Esophagus (tissue), 2 donors: ENCODE results near the gene CEP131. TPM values are rescaled to one million over a fixed set of nuclear protein-coding genes. Genes with fewer than 3 reads are reported as not detected.

ENCODE experiments used
- H3K27ac ChIP-seq, 2 donors: one replicate each; pipeline ENCODE4 v1.5.1; 2013; ENCODE audit warnings: low read depth in 2 of 2, mild to moderate bottlenecking in 2 of 2, inconsistent platforms in 1 of 2, low read length in 1 of 2, moderate library complexity in 1 of 2
- H3K27me3 ChIP-seq, 2 donors: one replicate each; pipeline ENCODE4 v1.6.1; 2013; ENCODE audit warnings: low read length in 2 of 2, control low read depth in 1 of 2, mild to moderate bottlenecking in 1 of 2; ENCODE audit not compliant: insufficient read depth in 2 of 2, control insufficient read depth in 1 of 2
- H3K36me3 ChIP-seq, 2 donors: one replicate each; pipeline ENCODE4 v1.6.1; 2013; ENCODE audit warnings: low read length in 1 of 2; ENCODE audit not compliant: control insufficient read depth in 2 of 2, insufficient read depth in 2 of 2
- H3K4me1 ChIP-seq, 2 donors: one replicate each; pipeline ENCODE4 v1.6.1; 2013; ENCODE audit warnings: low read length in 1 of 2; ENCODE audit not compliant: control insufficient read depth in 2 of 2, insufficient read depth in 2 of 2
- H3K4me3 ChIP-seq, 2 donors: one replicate each; pipeline ENCODE4 v1.5.1; 2013; ENCODE audit warnings: low read length in 2 of 2, mild to moderate bottlenecking in 2 of 2, low read depth in 1 of 2, moderate library complexity in 1 of 2
- H3K9me3 ChIP-seq, 2 donors: one replicate each; pipeline ENCODE4 v1.6.1; 2013; ENCODE audit warnings: mild to moderate bottlenecking in 2 of 2, low read depth in 1 of 2, low read length in 1 of 2, moderate library complexity in 1 of 2; ENCODE audit not compliant: control insufficient read depth in 2 of 2, insufficient read depth in 1 of 2
- WGBS, 2 donors: extraction: QIAGEN DNeasy Blood & Tissue Kit; methylation state at CpG; one replicate each; pipeline ENCODE4 v1.1.7; 2013; 5-methylcytosine and 5-hydroxymethylcytosine counted together
- polyA plus RNA-seq, 2 donors: library from polyadenylated mRNA; stranded (reverse); fragments of 200-250 nt; gene quantifications; one replicate each; pipeline ENCODE4 v1.2.3, GENCODE V29; 2013
- donor health status: healthy with polysubstance abuse.
- donor health status: Bipolar disorder and iron deficiency.

The CEP131 gene
- 1 to 10 TPM; 5.2 to 8.7 TPM for polyA plus RNA-seq

DNA sequence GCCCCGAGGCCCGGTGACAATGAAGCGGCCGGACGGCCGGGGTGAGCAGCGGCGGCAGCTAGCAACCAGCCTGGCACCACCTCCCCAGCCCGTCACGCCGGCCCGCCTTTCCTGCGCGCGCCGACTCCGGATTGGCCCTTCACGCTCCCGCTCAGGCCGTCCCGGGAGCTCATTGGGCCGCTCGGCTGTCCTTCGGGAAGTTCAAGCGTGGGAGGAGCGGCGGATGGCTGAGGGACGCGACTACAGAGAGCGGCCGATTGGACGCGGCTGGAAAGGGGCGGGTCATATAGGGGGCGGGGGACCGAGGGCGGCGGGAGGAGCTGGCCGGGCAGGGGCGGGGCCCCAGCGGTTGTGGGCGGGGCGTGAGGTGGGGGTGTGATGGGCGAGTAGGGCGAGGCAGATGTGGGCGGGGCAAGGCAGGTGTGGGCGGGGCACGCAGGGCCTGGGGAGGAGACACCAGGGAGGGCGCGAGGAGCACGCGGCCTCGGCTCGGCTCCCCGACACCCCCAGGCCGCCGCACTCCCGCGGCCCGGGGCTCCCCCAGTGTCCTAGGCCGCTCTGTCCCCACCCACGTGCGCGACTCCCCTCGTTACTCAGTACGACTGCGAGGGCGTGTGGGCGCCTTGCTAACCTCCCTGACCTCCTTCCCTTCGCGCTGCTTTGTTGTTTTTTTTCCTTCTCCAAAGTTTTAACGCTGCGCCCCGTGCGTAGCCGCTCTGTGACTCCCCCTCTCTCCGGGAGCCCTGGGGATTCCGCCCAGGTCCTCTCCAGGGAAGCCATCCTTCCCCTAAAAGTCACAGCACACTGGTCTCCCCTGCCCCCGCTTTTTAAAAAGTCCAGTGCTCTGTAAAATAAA lies at the start of gene CEP131:
Gene CEP131 (minus strand): TSS at position 60 of the 856 bp plus-strand sequence. CDS start 2,909 bp downstream, outside the sequence.
- peak within 1 kb of the TSS in 1 of 2 donors; percentile 65 for H3K27ac ChIP-seq
- H3K9me3 ChIP-seq = no peaks in the 10 kb centered on the region
- H3K27me3 ChIP-seq = no peaks in the 10 kb centered on the region
- peaks cover 6 to 20% of the 10 kb centered on the region in 2 donors for H3K4me1 ChIP-seq
- 1% methylated on average over 49 to 79 of the region's 79 CpGs for WGBS, 2 donors
- peak within 1 kb of the TSS; percentile 71 to 72 for H3K4me3 ChIP-seq
- H3K36me3 ChIP-seq = peaks cover 0 to 2% of the 10 kb centered on the region in 2 donors

DNA sequence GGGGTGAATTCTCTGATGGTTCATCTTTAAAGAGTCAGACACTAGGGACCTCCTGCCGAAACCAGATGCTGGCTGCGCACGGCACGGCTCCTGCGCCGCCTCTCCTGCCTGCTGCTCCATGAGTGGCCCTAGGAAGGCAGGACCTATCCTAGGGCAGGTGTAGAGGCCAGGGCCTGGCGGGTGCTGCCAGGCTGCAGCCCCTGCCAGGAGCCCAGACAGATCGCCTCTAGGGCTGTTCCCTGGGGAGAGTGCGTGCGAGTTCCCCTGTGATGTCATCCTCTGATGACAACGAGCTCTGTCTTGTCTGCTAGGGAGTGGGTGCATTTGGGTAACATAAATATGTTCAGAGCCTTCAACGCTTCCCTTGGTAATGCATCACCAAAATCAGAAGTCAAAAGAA lies 48.5 kb upstream of the CEP131 start:
- H3K27me3 ChIP-seq = no peaks in the 10 kb centered on the region
- H3K27ac ChIP-seq = no peak overlapping the region
- no peaks in the 10 kb centered on the region for H3K9me3 ChIP-seq
- H3K4me1 ChIP-seq = no peaks in the 10 kb centered on the region
- 85 to 88% methylated on average over 12 of the region's 12 CpGs for WGBS, 2 donors
- no peak overlapping the region for H3K4me3 ChIP-seq
- H3K36me3 ChIP-seq = peaks cover 25 to 43% of the 10 kb centered on the region in 2 donors

DNA sequence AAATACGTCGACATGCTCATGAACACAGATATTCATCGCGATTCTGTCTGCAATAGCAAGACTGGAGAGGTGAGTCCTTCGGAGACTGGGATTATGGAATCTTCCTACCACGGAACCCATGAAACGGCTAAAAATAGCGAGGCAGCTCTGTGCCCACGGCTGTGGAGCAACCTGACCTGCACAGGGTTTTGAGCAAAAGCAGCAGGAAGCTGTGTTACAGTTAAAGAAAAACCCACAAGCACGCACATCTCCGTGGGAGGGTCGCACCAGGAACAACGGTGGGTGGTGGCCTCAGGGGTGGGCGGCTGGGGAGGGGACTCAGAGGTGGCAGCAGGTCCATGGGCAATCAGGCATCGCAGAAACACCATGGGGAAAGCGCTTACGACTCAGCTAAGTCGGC lies 47.5 kb upstream of the CEP131 start:
- Histone ChIP-seq H3K4me3 (no peak overlapping the region), H3K27ac (no peak overlapping the region)
- 91 to 93% methylated on average over 18 of the region's 18 CpGs for WGBS, 2 donors

DNA sequence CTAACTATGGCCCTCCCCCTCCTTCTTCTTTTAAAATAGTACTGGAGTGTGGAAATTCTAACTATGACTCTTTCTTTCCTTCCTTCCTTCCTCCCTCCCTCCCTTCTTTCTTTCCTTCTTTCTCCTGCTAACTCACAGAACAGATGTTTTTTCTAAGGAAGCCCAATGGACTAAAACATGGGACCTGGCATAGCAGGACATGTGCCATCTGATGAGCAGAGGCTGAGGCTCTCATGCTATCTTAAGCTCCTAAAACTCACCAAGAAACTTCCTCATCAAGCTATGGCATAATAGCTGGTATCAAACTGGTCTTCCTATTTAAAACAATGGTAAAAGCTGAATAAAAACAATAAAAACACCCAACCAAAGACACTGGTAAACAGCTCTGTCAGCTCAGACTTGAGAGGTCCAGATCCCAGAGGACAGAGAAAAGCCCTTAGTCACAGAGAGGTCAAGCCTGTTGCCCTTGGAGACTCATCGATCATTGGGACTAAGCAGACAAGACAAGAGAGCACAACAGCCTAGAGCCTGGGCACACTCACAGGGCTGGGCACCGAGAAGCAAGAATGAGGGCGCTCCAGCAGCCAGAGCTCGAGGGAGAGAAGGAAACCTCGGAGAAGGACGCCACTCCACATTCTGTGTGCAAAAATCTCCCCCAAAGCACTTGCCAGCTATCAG lies 44.8 kb upstream of the CEP131 start:
- WGBS, 2 donors = 87 to 88% methylated on average over 6 of the region's 6 CpGs
- Histone ChIP-seq H3K9me3 (no peaks in the 10 kb centered on the region), H3K4me3 (no peak overlapping the region), H3K4me1 (no peaks in the 10 kb centered on the region), H3K36me3 (peaks cover 17 to 46% of the 10 kb centered on the region in 2 donors), H3K27ac (no peak overlapping the region), H3K27me3 (no peaks in the 10 kb centered on the region)

More for the DNA sequence above, 47.5 kb upstream of the CEP131 start:
- Histone ChIP-seq H3K27me3 (no peaks in the 10 kb centered on the region), H3K4me1 (no peaks in the 10 kb centered on the region), H3K36me3 (peaks cover 22 to 43% of the 10 kb centered on the region in 2 donors), H3K9me3 (no peaks in the 10 kb centered on the region)

DNA sequence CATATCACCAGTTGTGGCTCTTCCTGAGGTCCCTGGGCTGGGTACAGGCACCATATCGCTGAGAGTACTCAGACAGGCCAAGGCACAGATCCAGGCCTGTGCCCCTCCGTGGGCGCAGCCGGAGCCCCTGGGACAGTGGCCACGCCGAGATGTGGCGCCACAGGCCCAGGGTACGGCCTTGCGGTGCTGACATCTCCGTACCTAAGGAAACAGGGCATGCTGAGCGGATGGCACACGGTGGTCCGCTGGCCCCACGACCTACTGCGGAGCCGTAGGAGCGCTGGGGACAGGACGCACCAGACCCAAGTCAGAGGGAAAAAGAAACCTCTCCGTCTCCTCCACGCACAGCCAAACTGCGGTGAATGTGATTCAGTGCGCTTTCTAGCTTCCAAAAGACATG lies 42.8 kb upstream of the CEP131 start:
- H3K4me1 ChIP-seq = no peaks in the 10 kb centered on the region
- H3K27ac ChIP-seq = no peak overlapping the region
- no peaks in the 10 kb centered on the region for H3K9me3 ChIP-seq
- no peaks in the 10 kb centered on the region for H3K27me3 ChIP-seq
- H3K4me3 ChIP-seq = no peak overlapping the region
- WGBS, 2 donors = 94 to 97% methylated on average over 22 of the region's 22 CpGs
- H3K36me3 ChIP-seq = peaks cover 12 to 51% of the 10 kb centered on the region in 2 donors

DNA sequence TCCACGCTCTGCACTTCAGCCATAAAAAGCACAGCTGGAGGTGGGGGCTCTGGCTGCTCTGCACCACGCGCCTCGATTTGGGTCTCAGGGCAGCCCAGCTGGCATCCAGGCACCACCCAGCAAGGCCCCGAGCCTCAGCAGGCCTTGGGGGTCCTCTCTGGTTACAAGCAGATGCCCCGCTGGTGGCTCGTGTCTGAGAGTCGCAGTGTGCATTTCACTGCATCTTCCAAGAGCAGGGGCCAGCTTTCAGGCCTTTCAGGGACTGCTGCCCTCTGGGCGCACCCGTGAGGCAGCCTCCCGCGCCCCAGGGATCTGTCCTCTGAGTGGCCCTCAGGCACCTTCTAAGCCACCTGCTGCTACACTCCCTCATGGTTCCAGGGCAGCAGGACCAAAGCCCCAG lies 41.9 kb upstream of the CEP131 start:
- H3K36me3 ChIP-seq = peaks cover 10 to 54% of the 10 kb centered on the region in 2 donors
- H3K4me3 ChIP-seq = no peak overlapping the region
- H3K9me3 ChIP-seq = no peaks in the 10 kb centered on the region
- WGBS, 2 donors = 95 to 98% methylated on average over 12 of the region's 12 CpGs
- no peaks in the 10 kb centered on the region for H3K27me3 ChIP-seq
- H3K4me1 ChIP-seq = no peaks in the 10 kb centered on the region
- H3K27ac ChIP-seq = no peak overlapping the region

DNA sequence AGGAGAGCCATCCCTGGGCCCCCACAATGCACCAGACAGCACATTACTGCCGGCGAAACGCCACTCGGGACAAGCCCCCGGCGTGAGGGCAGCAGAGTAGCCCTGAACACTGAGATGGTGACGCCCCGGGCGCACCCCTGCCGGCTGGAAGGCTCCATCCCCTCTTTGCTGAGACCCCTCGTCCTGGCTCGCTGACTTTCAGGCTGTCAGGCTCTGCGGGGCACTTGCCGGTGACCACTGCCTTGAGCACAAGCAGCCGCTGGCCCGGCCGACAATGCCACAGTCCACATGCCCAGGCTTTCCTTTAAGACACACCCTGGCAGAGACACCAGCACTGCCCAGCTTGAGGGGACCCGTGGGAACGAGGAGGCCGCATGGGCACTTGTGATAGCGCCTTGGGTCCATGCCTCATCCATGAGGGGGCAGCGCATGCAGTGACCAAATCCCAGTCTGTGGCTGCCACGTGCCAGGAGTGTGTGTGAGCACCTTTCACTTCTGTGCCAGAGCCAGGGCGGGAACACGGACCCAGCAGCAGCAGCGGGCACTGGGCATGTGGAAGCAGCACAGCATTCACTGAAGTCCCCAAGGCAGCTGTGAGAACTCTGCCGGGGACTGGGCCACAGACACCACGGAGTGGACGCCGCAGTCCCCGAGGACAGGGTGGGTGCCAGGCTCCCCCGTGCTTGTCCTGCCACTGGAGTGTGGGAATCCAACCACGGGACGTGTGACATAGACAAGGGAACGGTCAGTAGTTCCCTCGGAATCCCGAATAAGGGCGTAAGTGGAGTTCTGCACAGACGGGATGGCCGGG lies 40.8 kb upstream of the CEP131 start:
- no peak overlapping the region for H3K4me3 ChIP-seq
- 93% methylated on average over 40 of the region's 40 CpGs for WGBS, 2 donors
- peaks cover 7 to 60% of the 10 kb centered on the region in 2 donors for H3K36me3 ChIP-seq
- H3K27me3 ChIP-seq = no peaks in the 10 kb centered on the region
- no peaks in the 10 kb centered on the region for H3K9me3 ChIP-seq
- no peaks in the 10 kb centered on the region for H3K4me1 ChIP-seq
- H3K27ac ChIP-seq = no peak overlapping the region

DNA sequence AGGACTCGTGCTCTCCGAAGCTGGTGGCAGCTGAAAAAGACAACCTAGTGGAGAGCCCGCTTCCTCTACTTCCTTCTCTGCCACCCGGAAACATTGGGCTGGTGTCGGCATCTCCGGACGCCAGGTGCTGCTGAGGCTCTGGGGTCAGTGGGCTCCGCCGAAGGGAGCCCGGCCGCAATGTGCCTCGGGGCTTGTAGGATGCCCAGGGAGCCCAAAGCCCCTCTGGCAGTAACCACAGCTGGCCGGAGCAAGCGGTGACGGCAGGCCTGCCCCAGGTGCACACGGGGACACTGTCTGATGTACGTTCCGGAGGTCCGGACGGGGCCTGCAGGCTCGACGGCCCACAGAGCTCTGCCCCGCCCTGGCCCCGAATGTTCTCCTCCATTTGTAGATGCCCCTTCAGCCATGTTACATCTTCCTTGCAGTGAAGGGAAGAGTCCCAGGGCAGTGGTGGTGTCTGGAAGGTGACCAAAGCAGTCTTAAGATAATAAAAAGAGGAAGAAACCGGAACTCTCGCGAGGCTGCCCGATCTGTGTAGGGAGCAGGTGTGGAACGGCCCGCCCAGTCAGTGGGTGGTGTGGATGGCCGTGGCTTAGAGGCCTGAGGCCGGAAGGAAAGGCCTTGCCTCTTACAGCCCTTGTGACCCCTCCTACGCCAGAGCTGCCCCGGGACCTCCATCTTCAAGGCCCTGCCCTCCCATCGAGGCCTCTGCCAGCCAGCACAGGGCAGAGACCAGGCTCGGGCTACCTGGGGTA lies 39.0 kb upstream of the CEP131 start:
- WGBS, 2 donors = 92 to 94% methylated on average over 36 of the region's 36 CpGs

DNA sequence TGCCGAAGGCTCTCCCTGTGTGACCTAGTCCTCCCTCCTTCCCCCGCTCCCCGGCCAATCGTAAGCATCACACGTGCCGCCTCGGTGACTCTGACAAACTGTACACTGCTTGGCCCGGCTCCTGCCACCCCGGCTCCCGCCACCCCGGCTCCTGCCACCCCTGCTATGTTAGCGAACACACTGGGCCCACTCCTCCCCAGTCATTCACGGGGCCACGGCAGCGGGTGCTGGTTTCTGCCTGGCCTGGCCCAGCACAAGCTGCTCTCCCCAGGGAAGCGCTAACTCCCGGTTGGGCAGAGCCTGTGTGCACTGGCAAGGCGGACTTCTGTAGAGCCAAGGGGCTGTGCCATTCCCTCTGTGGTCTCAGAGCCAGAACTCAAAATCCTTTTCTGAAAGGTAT lies 38.3 kb upstream of the CEP131 start:
- H3K4me3 ChIP-seq = no peak overlapping the region
- H3K27me3 ChIP-seq = no peaks in the 10 kb centered on the region
- H3K4me1 ChIP-seq = no peaks in the 10 kb centered on the region
- peaks cover 7 to 74% of the 10 kb centered on the region in 2 donors for H3K36me3 ChIP-seq
- H3K27ac ChIP-seq = no peak overlapping the region
- H3K9me3 ChIP-seq = no peaks in the 10 kb centered on the region
- 94 to 95% methylated on average over 17 to 18 of the region's 18 CpGs for WGBS, 2 donors

More for the DNA sequence above, 39.0 kb upstream of the CEP131 start:
- Histone ChIP-seq H3K27me3 (no peaks in the 10 kb centered on the region), H3K9me3 (no peaks in the 10 kb centered on the region), H3K36me3 (peaks cover 7 to 74% of the 10 kb centered on the region in 2 donors), H3K27ac (no peak overlapping the region), H3K4me3 (no peak overlapping the region), H3K4me1 (no peaks in the 10 kb centered on the region)
